22Rv1 (cell line): ENCODE results near the gene SLC43A2.

Experiments used
- CTCF ChIP-seq: fragments of 450-650 bp; IDR thresholded peaks from 2 replicates; pipeline ENCODE4 v1.5.1; 2017; ENCODE audit warnings: mild to moderate bottlenecking
- ZFX ChIP-seq: fragments of 450-650 bp; IDR thresholded peaks from 2 replicates; pipeline ENCODE4 v1.6.1; 2017; ENCODE audit warnings: antibody characterized with exemption, borderline replicate concordance

GRCh38 chr17:1630662-1631061 lies 2.0 kb upstream of the SLC43A2 start:
- no peak for TF ChIP-seq CTCF
- TF ChIP-seq ZFX, result no peak
